CD8-positive, alpha-beta memory T cell (primary cell): ENCODE results near the gene PRR35. TPM values are rescaled to one million over a fixed set of nuclear protein-coding genes. Genes with fewer than 3 reads are reported as not detected.
A peak's percentile ranks its signal among the peaks of the same experiment; 100 is the strongest.

ENCODE experiments used
- CTCF ChIA-PET: fragments of 350-600 bp; sonication (Branson Sonifier 250); formaldehyde crosslinking; loops from one replicate; lab custom pipeline; 2021; ENCODE audit warnings: antibody characterized with exemption; lab: Charles Lee
- POLR2A ChIA-PET: fragments of 350-600 bp; sonication (Branson Sonifier 250); formaldehyde crosslinking; loops from one replicate; lab custom pipeline; 2021; ENCODE audit warnings: antibody characterized with exemption; lab: Charles Lee
- DNase-seq, 5 donors: peaks; one replicate each; pipeline versions ENCODE4 v3.0.0 to v3.0.0-alpha.2; 2020 to 2022; ENCODE audit warnings: mixed read lengths in 1 of 5
- H3K27ac ChIP-seq: one replicate; pipeline ENCODE4 v1.7.0; 2013; ENCODE audit warnings: low read depth, mild to moderate bottlenecking, low read length, moderate library complexity
- H3K27me3 ChIP-seq: 2 replicates; pipeline ENCODE4 v1.7.0; 2013; ENCODE audit warnings: low read length, mild to moderate bottlenecking; ENCODE audit not compliant: insufficient read depth, poor library complexity, severe bottlenecking
- H3K36me3 ChIP-seq: 2 replicates; pipeline ENCODE4 v1.7.0; 2013; ENCODE audit warnings: mild to moderate bottlenecking, low read length, moderate library complexity; ENCODE audit not compliant: insufficient read depth
- H3K4me1 ChIP-seq: 2 replicates; pipeline ENCODE4 v1.7.0; 2013; ENCODE audit warnings: mild to moderate bottlenecking, low read length, moderate library complexity; ENCODE audit not compliant: insufficient read depth
- H3K4me3 ChIP-seq: 2 replicates; pipeline ENCODE4 v1.7.0; 2013; ENCODE audit warnings: mild to moderate bottlenecking, low read length
- H3K9me3 ChIP-seq: 2 replicates; pipeline ENCODE4 v1.7.0; 2013; ENCODE audit warnings: mild to moderate bottlenecking, low read length
- H3K27ac Mint-ChIP-seq, 8 donors: one replicate each; pipeline ENCODE4 v1.8.0; 2020 to 2021; ENCODE audit warnings: mixed read lengths in 8 of 8, mild to moderate bottlenecking in 6 of 8, inconsistent platforms in 3 of 8, moderate library complexity in 3 of 8
- H3K27me3 Mint-ChIP-seq, 2 donors: one replicate each; pipeline ENCODE4 v1.8.0; 2020 to 2021; ENCODE audit warnings: mixed read lengths in 2 of 2, mild to moderate bottlenecking in 1 of 2, moderate library complexity in 1 of 2
- H3K36me3 Mint-ChIP-seq, 3 donors: one replicate each; pipeline ENCODE4 v1.8.0; 2020 to 2021; ENCODE audit warnings: mixed read lengths in 3 of 3, inconsistent platforms in 1 of 3, mild to moderate bottlenecking in 1 of 3
- H3K4me1 Mint-ChIP-seq, 3 donors: one replicate each; pipeline ENCODE4 v1.8.0; 2020 to 2021; ENCODE audit warnings: mixed read lengths in 3 of 3, inconsistent platforms in 1 of 3, mild to moderate bottlenecking in 1 of 3
- H3K4me3 Mint-ChIP-seq, 7 donors: one replicate each; pipeline ENCODE4 v1.8.0; 2020 to 2021; ENCODE audit warnings: mixed read lengths in 7 of 7, mild to moderate bottlenecking in 6 of 7, moderate library complexity in 4 of 7, inconsistent platforms in 2 of 7
- H3K9me3 Mint-ChIP-seq, 5 donors: one replicate each; pipeline ENCODE4 v1.8.0; 2020 to 2022; ENCODE audit warnings: mixed read lengths in 5 of 5, mild to moderate bottlenecking in 3 of 5, moderate library complexity in 2 of 5, inconsistent platforms in 1 of 5
- polyA plus RNA-seq: library from polyadenylated mRNA; unstranded; fragments of 300-500 nt; fragmentation: Illumina TruSeq; gene quantifications from one replicate; pipeline ENCODE4 v1.2.3, GENCODE V29; 2021
- total RNA-seq, 2 experiments: library from RNA; stranded (reverse); gene quantifications; one replicate each; pipeline ENCODE4 v1.2.3, GENCODE V29; 2021

PRR35 gene
- total RNA-seq: not detected
- not detected for polyA plus RNA-seq

- no peak within 1 kb of the TSS for H3K4me3 ChIP-seq
- Mint-ChIP-seq H3K9me3 (no peaks in the 10 kb centered on the region), H3K27me3 (peaks cover 3 to 4% of the 10 kb centered on the region in 2 donors), H3K4me1 (no peaks in the 10 kb centered on the region), H3K4me3 (no peak within 1 kb of the TSS), H3K27ac (no peak within 1 kb of the TSS), H3K36me3 (no peaks in the 10 kb centered on the region)
- H3K36me3 ChIP-seq: no peaks in the 10 kb centered on the region
- peaks cover 11% of the 10 kb centered on the region for H3K27me3 ChIP-seq
- H3K4me1 ChIP-seq: no peaks in the 10 kb centered on the region
- H3K9me3 ChIP-seq: no peaks in the 10 kb centered on the region
- POLR2A ChIA-PET: no interaction called here
- CTCF ChIA-PET: no interaction called here
- H3K27ac ChIP-seq: no peak within 1 kb of the TSS
- DNase-seq: no peak
These were observed at the start of gene PRR35 for GRCh38 chr16:560204-560700. Gene PRR35 (plus strand): TSS chr16:560394. CDS start chr16:563295, 2,901 bp downstream.

GRCh38 chr16:512802-513201, 47.4 kb upstream of the PRR35 start:
- POLR2A ChIA-PET: interaction anchor here (0.6 to 0.7 kb wide), 2 partner anchors 34 to 49 kb away, joined by 3 to 5 read pairs; no protein-coding TSS in a partner anchor

GRCh38 chr16:513950-514349, 46.2 kb upstream of the PRR35 start:
- no peaks in the 10 kb centered on the region for H3K9me3 Mint-ChIP-seq
- Histone ChIP-seq H3K27ac (no peak overlapping the region), H3K4me1 (no peaks in the 10 kb centered on the region), H3K4me3 (no peak overlapping the region), H3K9me3 (no peaks in the 10 kb centered on the region), H3K36me3 (no peaks in the 10 kb centered on the region), H3K27me3 (no peaks in the 10 kb centered on the region)
- ChIA-PET CTCF (no interaction called here), POLR2A (no interaction called here)
- H3K27ac Mint-ChIP-seq: no peak overlapping the region
- DNase-seq: no peak
- no peaks in the 10 kb centered on the region for H3K27me3 Mint-ChIP-seq
- H3K4me3 Mint-ChIP-seq: no peak overlapping the region
- no peaks in the 10 kb centered on the region for H3K4me1 Mint-ChIP-seq
- H3K36me3 Mint-ChIP-seq: peaks cover 0 to 24% (median 2%) of the 10 kb centered on the region in 3 donors

More at GRCh38 chr16:512802-513201, 47.4 kb upstream of the PRR35 start:
- Mint-ChIP-seq H3K9me3 (no peaks in the 10 kb centered on the region), H3K4me3 (no peak overlapping the region), H3K27me3 (no peaks in the 10 kb centered on the region), H3K27ac (peak overlapping the region in 1 of 8 donors; percentile 78), H3K36me3 (peaks cover 0 to 22% (median 2%) of the 10 kb centered on the region in 3 donors), H3K4me1 (no peaks in the 10 kb centered on the region)
- Histone ChIP-seq H3K27ac (no peak overlapping the region), H3K4me1 (no peaks in the 10 kb centered on the region), H3K36me3 (no peaks in the 10 kb centered on the region), H3K4me3 (no peak overlapping the region), H3K27me3 (no peaks in the 10 kb centered on the region), H3K9me3 (no peaks in the 10 kb centered on the region)
- no peak for DNase-seq
- CTCF ChIA-PET: no interaction called here

GRCh38 chr16:515175-515938, 44.8 kb upstream of the PRR35 start:
- no peak overlapping the region for H3K27ac Mint-ChIP-seq
- POLR2A ChIA-PET: no interaction called here
- no peaks in the 10 kb centered on the region for H3K4me1 Mint-ChIP-seq
- no peak for DNase-seq
- no peaks in the 10 kb centered on the region for H3K27me3 Mint-ChIP-seq
- Histone ChIP-seq H3K4me3 (no peak overlapping the region), H3K9me3 (no peaks in the 10 kb centered on the region), H3K27me3 (no peaks in the 10 kb centered on the region), H3K36me3 (no peaks in the 10 kb centered on the region), H3K27ac (no peak overlapping the region), H3K4me1 (no peaks in the 10 kb centered on the region)
- no peaks in the 10 kb centered on the region for H3K9me3 Mint-ChIP-seq
- CTCF ChIA-PET: no interaction called here
- H3K4me3 Mint-ChIP-seq: no peak overlapping the region
- H3K36me3 Mint-ChIP-seq: peaks cover 0 to 25% (median 2%) of the 10 kb centered on the region in 3 donors

- Mint-ChIP-seq H3K4me3 (no peak overlapping the region), H3K36me3 (peaks cover 0 to 25% (median 2%) of the 10 kb centered on the region in 3 donors)
These were observed 44.3 kb upstream of the PRR35 start for GRCh38 chr16:515939-516226.

GRCh38 chr16:516301-516700, 43.9 kb upstream of the PRR35 start:
- CTCF ChIA-PET: no interaction called here

More at GRCh38 chr16:515939-516226, 44.3 kb upstream of the PRR35 start:
- no peak overlapping the region for H3K27ac ChIP-seq
- Mint-ChIP-seq H3K4me1 (no peaks in the 10 kb centered on the region), H3K9me3 (no peaks in the 10 kb centered on the region), H3K27me3 (no peaks in the 10 kb centered on the region), H3K27ac (no peak overlapping the region)
- no peaks in the 10 kb centered on the region for H3K27me3 ChIP-seq
- DNase-seq: no peak
- no peaks in the 10 kb centered on the region for H3K9me3 ChIP-seq
- no peak overlapping the region for H3K4me3 ChIP-seq
- CTCF ChIA-PET: no interaction called here
- no peaks in the 10 kb centered on the region for H3K4me1 ChIP-seq
- H3K36me3 ChIP-seq: no peaks in the 10 kb centered on the region
- POLR2A ChIA-PET: no interaction called here

GRCh38 chr16:518858-519257, 41.3 kb upstream of the PRR35 start:
- no peaks in the 10 kb centered on the region for H3K27me3 ChIP-seq
- H3K4me3 Mint-ChIP-seq: peak overlapping the region in 1 of 7 donors; percentile 42
- H3K9me3 ChIP-seq: no peaks in the 10 kb centered on the region
- peaks cover 0 to 20% (median 2%) of the 10 kb centered on the region in 3 donors for H3K36me3 Mint-ChIP-seq
- ChIA-PET CTCF (interaction anchor here (1.0 kb wide), 1 partner anchor 8 kb away, joined by 3 read pairs; the partner anchor contains the start of gene CAPN15), POLR2A (no interaction called here)
- no peak for DNase-seq
- no peaks in the 10 kb centered on the region for H3K36me3 ChIP-seq
- H3K27ac Mint-ChIP-seq: no peak overlapping the region
- H3K4me3 ChIP-seq: no peak overlapping the region
- H3K4me1 Mint-ChIP-seq: peaks cover 0 to 2% (median 0%) of the 10 kb centered on the region in 3 donors
- peaks cover 0 to 1% of the 10 kb centered on the region in 2 donors for H3K27me3 Mint-ChIP-seq
- H3K27ac ChIP-seq: no peak overlapping the region
- H3K4me1 ChIP-seq: no peaks in the 10 kb centered on the region
- no peaks in the 10 kb centered on the region for H3K9me3 Mint-ChIP-seq

More at GRCh38 chr16:516301-516700, 43.9 kb upstream of the PRR35 start:
- H3K9me3 Mint-ChIP-seq: no peaks in the 10 kb centered on the region
- H3K27ac Mint-ChIP-seq: no peak overlapping the region
- no peak overlapping the region for H3K4me3 Mint-ChIP-seq
- Histone ChIP-seq H3K27ac (no peak overlapping the region), H3K9me3 (no peaks in the 10 kb centered on the region), H3K4me3 (no peak overlapping the region), H3K27me3 (no peaks in the 10 kb centered on the region), H3K4me1 (no peaks in the 10 kb centered on the region), H3K36me3 (no peaks in the 10 kb centered on the region)
- POLR2A ChIA-PET: no interaction called here
- no peaks in the 10 kb centered on the region for H3K27me3 Mint-ChIP-seq
- no peaks in the 10 kb centered on the region for H3K4me1 Mint-ChIP-seq
- peaks cover 0 to 25% (median 2%) of the 10 kb centered on the region in 3 donors for H3K36me3 Mint-ChIP-seq
- no peak for DNase-seq

- DNase-seq: no peak
- CTCF ChIA-PET: no interaction called here
- POLR2A ChIA-PET: no interaction called here
These were observed 40.8 kb upstream of the PRR35 start for GRCh38 chr16:519425-519824.

More at GRCh38 chr16:519425-519824, 40.8 kb upstream of the PRR35 start:
- Mint-ChIP-seq H3K9me3 (no peaks in the 10 kb centered on the region), H3K4me1 (peaks cover 0 to 3% (median 2%) of the 10 kb centered on the region in 3 donors), H3K4me3 (no peak overlapping the region), H3K36me3 (peaks cover 0 to 18% (median 2%) of the 10 kb centered on the region in 3 donors), H3K27ac (peak overlapping the region in 1 of 8 donors; percentile 68), H3K27me3 (peaks cover 0 to 1% of the 10 kb centered on the region in 2 donors)
- Histone ChIP-seq H3K27me3 (no peaks in the 10 kb centered on the region), H3K4me3 (no peak overlapping the region), H3K9me3 (no peaks in the 10 kb centered on the region), H3K36me3 (no peaks in the 10 kb centered on the region), H3K27ac (no peak overlapping the region), H3K4me1 (no peaks in the 10 kb centered on the region)
